Progenitor cell of endocrine pancreas (in vitro differentiated cells): ENCODE results near the gene ADAMTSL3. TPM values are rescaled to one million over a fixed set of nuclear protein-coding genes. Genes with fewer than 3 reads are reported as not detected.

Experiments
- DNase-seq: peaks from one replicate; pipeline ENCODE4 v3.0.0; 2021; ENCODE audit warnings: low spot score; ENCODE audit not compliant: unreplicated experiment
- H3K27ac Mint-ChIP-seq: 2 replicates; pipeline ENCODE4 v1.8.0; 2021; ENCODE audit warnings: mild to moderate bottlenecking, moderate library complexity, mixed read lengths
- H3K27me3 Mint-ChIP-seq: 2 replicates; pipeline ENCODE4 v1.8.0; 2021; ENCODE audit warnings: mixed read lengths
- H3K36me3 Mint-ChIP-seq: 2 replicates; pipeline ENCODE4 v1.8.0; 2022; ENCODE audit warnings: mixed read lengths; ENCODE audit not compliant: insufficient read depth
- H3K4me1 Mint-ChIP-seq: 2 replicates; pipeline ENCODE4 v1.8.0; 2021; ENCODE audit warnings: low read depth, mixed read lengths
- H3K4me3 Mint-ChIP-seq: 2 replicates; pipeline ENCODE4 v1.8.0; 2021; ENCODE audit warnings: low read depth, mild to moderate bottlenecking, moderate library complexity, mixed read lengths
- H3K9me3 Mint-ChIP-seq: 2 replicates; pipeline ENCODE4 v1.8.0; 2021; ENCODE audit warnings: low read depth, mixed read lengths
- CTCF ChIP-seq: fragments of 200-600 bp; sonication (generic); IDR thresholded peaks from one replicate; pipeline ENCODE4 v1.5.0; 2021; ENCODE audit warnings: antibody characterized with exemption, mild to moderate bottlenecking; ENCODE audit not compliant: unreplicated experiment
- total RNA-seq: library from RNA; stranded (reverse); gene quantifications from 2 replicates; pipeline ENCODE4 v1.2.1, GENCODE V29; 2021

The ADAMTSL3 gene
- total RNA-seq, 1 donor from 2014 or later: 0.24 TPM

GRCh38 chr15:84009616-84010015 lies 355.7 kb downstream of the ADAMTSL3 start:
- H3K4me3 Mint-ChIP-seq: no peak overlapping the region
- no peaks in the 10 kb centered on the region for H3K4me1 Mint-ChIP-seq
- no peak overlapping the region for H3K27ac Mint-ChIP-seq
- H3K9me3 Mint-ChIP-seq: peaks cover 12% of the 10 kb centered on the region
- H3K36me3 Mint-ChIP-seq: no peaks in the 10 kb centered on the region
- no peak for TF ChIP-seq CTCF
- DNase-seq: no peak
- H3K27me3 Mint-ChIP-seq: peaks cover 2% of the 10 kb centered on the region

- TF ChIP-seq CTCF: no peak
Observed at GRCh38 chr15:84010246-84010645, 356.3 kb downstream of the ADAMTSL3 start.

DNA sequence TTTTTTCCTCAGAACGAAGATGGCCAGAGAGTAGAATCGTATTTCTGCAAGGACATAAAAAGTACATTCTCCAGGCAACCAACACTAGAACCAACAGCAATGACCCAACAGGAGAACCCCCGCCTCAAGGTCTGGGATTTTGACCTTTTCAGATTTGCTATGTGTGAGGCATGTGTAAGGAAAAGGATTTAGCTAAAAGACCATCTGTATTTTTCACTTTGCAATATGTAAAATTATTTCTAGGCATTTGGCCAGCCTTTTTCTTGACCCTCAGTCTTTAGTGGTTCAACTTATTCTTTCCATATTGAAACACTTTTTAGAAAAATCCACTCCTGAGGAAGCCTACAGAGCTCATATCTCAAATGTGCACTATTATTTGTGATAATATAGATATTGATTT lies 362.4 kb downstream of the ADAMTSL3 start:
- Mint-ChIP-seq H3K4me3 (no peak overlapping the region), H3K36me3 (no peaks in the 10 kb centered on the region), H3K4me1 (no peaks in the 10 kb centered on the region), H3K9me3 (peaks cover 10% of the 10 kb centered on the region), H3K27me3 (peaks cover 10% of the 10 kb centered on the region), H3K27ac (no peak overlapping the region)
- DNase-seq: no peak
- TF ChIP-seq CTCF: no peak

More at GRCh38 chr15:84010246-84010645, 356.3 kb downstream of the ADAMTSL3 start:
- Mint-ChIP-seq H3K27me3 (peaks cover 2% of the 10 kb centered on the region), H3K9me3 (peaks cover 12% of the 10 kb centered on the region), H3K27ac (no peak overlapping the region), H3K36me3 (no peaks in the 10 kb centered on the region), H3K4me3 (no peak overlapping the region), H3K4me1 (no peaks in the 10 kb centered on the region)
- DNase-seq: no peak

DNA sequence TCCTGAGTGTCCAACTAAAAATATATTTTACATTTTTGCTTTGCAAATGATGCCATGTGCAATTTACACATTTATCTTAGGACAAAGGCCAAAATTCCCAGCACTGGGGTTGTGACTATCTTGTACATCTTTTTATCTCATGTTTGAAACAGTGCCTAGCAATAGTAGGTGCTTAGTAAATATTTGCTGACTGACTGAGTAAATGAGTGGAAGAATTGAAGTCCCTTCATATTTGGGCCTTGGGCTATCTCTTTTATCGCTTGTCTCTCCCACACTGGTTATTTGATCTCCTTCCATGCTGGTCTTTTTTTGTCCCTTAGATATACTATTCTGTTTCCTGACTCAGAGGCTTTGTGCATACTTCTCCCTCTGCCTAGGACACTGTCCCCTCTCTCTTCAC lies 368.6 kb downstream of the ADAMTSL3 start:
- Mint-ChIP-seq H3K36me3 (no peaks in the 10 kb centered on the region), H3K4me1 (peaks cover 3% of the 10 kb centered on the region), H3K27me3 (peaks cover 7% of the 10 kb centered on the region)

GRCh38 chr15:84023636-84024035 lies 369.7 kb downstream of the ADAMTSL3 start:
- peak; percentile 59 for TF ChIP-seq CTCF
- H3K4me1 Mint-ChIP-seq: peaks cover 3% of the 10 kb centered on the region
- H3K9me3 Mint-ChIP-seq: no peaks in the 10 kb centered on the region
- no peaks in the 10 kb centered on the region for H3K36me3 Mint-ChIP-seq
- DNase-seq: no peak
- H3K4me3 Mint-ChIP-seq: no peak overlapping the region
- no peak overlapping the region for H3K27ac Mint-ChIP-seq
- H3K27me3 Mint-ChIP-seq: peaks cover 10% of the 10 kb centered on the region

More for the DNA sequence above, 368.6 kb downstream of the ADAMTSL3 start:
- Mint-ChIP-seq H3K4me3 (no peak overlapping the region), H3K27ac (no peak overlapping the region), H3K9me3 (no peaks in the 10 kb centered on the region)
- no peak for DNase-seq
- no peak for TF ChIP-seq CTCF
